Progenitor cell of endocrine pancreas (in vitro differentiated cells): ENCODE measurements around the gene TP53RK. TPM values are rescaled to one million over a fixed set of nuclear protein-coding genes. Genes with fewer than 3 reads are reported as not detected.

Experiments
- DNase-seq: peaks from one replicate; pipeline ENCODE4 v3.0.0; 2021; ENCODE audit warnings: low spot score; ENCODE audit not compliant: unreplicated experiment
- H3K27ac Mint-ChIP-seq: 2 replicates; pipeline ENCODE4 v1.8.0; 2021; ENCODE audit warnings: mild to moderate bottlenecking, moderate library complexity, mixed read lengths
- H3K27me3 Mint-ChIP-seq: 2 replicates; pipeline ENCODE4 v1.8.0; 2021; ENCODE audit warnings: mixed read lengths
- H3K36me3 Mint-ChIP-seq: 2 replicates; pipeline ENCODE4 v1.8.0; 2022; ENCODE audit warnings: mixed read lengths; ENCODE audit not compliant: insufficient read depth
- H3K4me1 Mint-ChIP-seq: 2 replicates; pipeline ENCODE4 v1.8.0; 2021; ENCODE audit warnings: low read depth, mixed read lengths
- H3K4me3 Mint-ChIP-seq: 2 replicates; pipeline ENCODE4 v1.8.0; 2021; ENCODE audit warnings: low read depth, mild to moderate bottlenecking, moderate library complexity, mixed read lengths
- H3K9me3 Mint-ChIP-seq: 2 replicates; pipeline ENCODE4 v1.8.0; 2021; ENCODE audit warnings: low read depth, mixed read lengths
- CTCF ChIP-seq: fragments of 200-600 bp; sonication (generic); IDR thresholded peaks from one replicate; pipeline ENCODE4 v1.5.0; 2021; ENCODE audit warnings: antibody characterized with exemption, mild to moderate bottlenecking; ENCODE audit not compliant: unreplicated experiment
- total RNA-seq: library from RNA; stranded (reverse); gene quantifications from 2 replicates; pipeline ENCODE4 v1.2.1, GENCODE V29; 2021

TP53RK gene
- total RNA-seq, 1 donor from 2014 or later: 11.5 TPM

- Mint-ChIP-seq H3K27ac (no peak overlapping the region), H3K4me3 (no peak overlapping the region), H3K27me3 (peaks cover 10% of the 10 kb centered on the region), H3K4me1 (no peaks in the 10 kb centered on the region), H3K36me3 (no peaks in the 10 kb centered on the region), H3K9me3 (peaks cover 10% of the 10 kb centered on the region)
- no peak for TF ChIP-seq CTCF
- no peak for DNase-seq
Measured at GRCh38 chr20:46701556-46701955, 12.3 kb upstream of the TP53RK start.

DNA sequence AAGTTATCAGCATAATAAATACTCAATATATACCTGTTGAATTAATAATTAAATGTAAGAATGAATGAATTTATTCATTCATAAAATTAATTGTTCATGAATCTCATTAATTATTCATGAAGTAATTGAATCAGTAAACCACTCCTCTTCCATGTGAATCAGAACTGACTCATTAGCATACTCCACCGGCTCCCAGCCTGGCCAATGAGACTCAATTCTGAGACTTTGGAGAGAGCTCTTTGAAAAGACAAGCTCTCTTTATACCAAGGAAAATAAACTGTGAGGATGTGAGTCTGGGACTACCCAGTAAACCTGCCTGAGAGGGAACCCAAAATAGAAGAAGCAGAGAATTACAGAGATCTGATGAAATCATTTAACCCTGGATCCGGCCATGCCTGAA lies 11.8 kb upstream of the TP53RK start:
- H3K4me1 Mint-ChIP-seq: no peaks in the 10 kb centered on the region
- DNase-seq: no peak
- H3K36me3 Mint-ChIP-seq: no peaks in the 10 kb centered on the region
- no peak overlapping the region for H3K4me3 Mint-ChIP-seq
- TF ChIP-seq CTCF: no peak
- peaks cover 10% of the 10 kb centered on the region for H3K27me3 Mint-ChIP-seq
- H3K9me3 Mint-ChIP-seq: peaks cover 8% of the 10 kb centered on the region
- H3K27ac Mint-ChIP-seq: no peak overlapping the region

GRCh38 chr20:46700481-46700880 lies 11.2 kb upstream of the TP53RK start:
- no peak overlapping the region for H3K27ac Mint-ChIP-seq
- H3K4me1 Mint-ChIP-seq: peaks cover 2% of the 10 kb centered on the region
- H3K4me3 Mint-ChIP-seq: no peak overlapping the region
- TF ChIP-seq CTCF: no peak
- peaks cover 10% of the 10 kb centered on the region for H3K27me3 Mint-ChIP-seq
- DNase-seq: no peak
- no peaks in the 10 kb centered on the region for H3K36me3 Mint-ChIP-seq
- H3K9me3 Mint-ChIP-seq: peaks cover 8% of the 10 kb centered on the region

- peaks cover 8% of the 10 kb centered on the region for H3K9me3 Mint-ChIP-seq
- H3K4me3 Mint-ChIP-seq: no peak overlapping the region
- DNase-seq: no peak
- TF ChIP-seq CTCF: peak; percentile 64
- no peaks in the 10 kb centered on the region for H3K36me3 Mint-ChIP-seq
- H3K4me1 Mint-ChIP-seq: peaks cover 2% of the 10 kb centered on the region
- peaks cover 10% of the 10 kb centered on the region for H3K27me3 Mint-ChIP-seq
- H3K27ac Mint-ChIP-seq: no peak overlapping the region
Measured at GRCh38 chr20:46699651-46700359, 10.6 kb upstream of the TP53RK start.

- Mint-ChIP-seq H3K4me3 (no peak overlapping the region), H3K36me3 (no peaks in the 10 kb centered on the region), H3K9me3 (peaks cover 8% of the 10 kb centered on the region), H3K27ac (no peak overlapping the region), H3K4me1 (peaks cover 2% of the 10 kb centered on the region), H3K27me3 (peaks cover 10% of the 10 kb centered on the region)
- no peak for TF ChIP-seq CTCF
- no peak for DNase-seq
Measured at GRCh38 chr20:46698788-46699187, 9.5 kb upstream of the TP53RK start.
